H1 (cell line): ENCODE measurements around the gene GRIK4. TPM values are rescaled to one million over a fixed set of nuclear protein-coding genes. Genes with fewer than 3 reads are reported as not detected.

ENCODE experiments used
- CTCF ChIA-PET: fragments of 300-600 bp; sonication (Branson Sonifier 250); formaldehyde crosslinking; loops from one replicate; lab custom pipeline; 2021; ENCODE audit not compliant: partially characterized antibody; lab: Charles Lee
- POLR2A ChIA-PET: fragments of 300-600 bp; sonication (Branson Sonifier 250); formaldehyde crosslinking; loops from one replicate; lab custom pipeline; 2021; ENCODE audit warnings: inconsistent platforms; ENCODE audit not compliant: partially characterized antibody; lab: Charles Lee
- DNase-seq, 2 experiments: peaks; one replicate each; pipeline versions ENCODE4 v3.0.0 to v3.0.0-alpha.2; 2010 to 2022; ENCODE audit warnings: low spot score in 2 of 2, low read depth in 1 of 2, mixed read lengths in 1 of 2
- FAIRE-seq: peaks from 2 replicates; lab custom pipeline; 2011; peaks lifted over from hg19 to GRCh38; lab: Jason Lieb, UNC
- H2AFZ ChIP-seq: 2 replicates; pipeline ENCODE4 v1.8.1; 2012; ENCODE audit warnings: low read length, inconsistent platforms
- H2AK5ac ChIP-seq: 2 replicates; pipeline ENCODE4 v1.6.1; 2013; ENCODE audit warnings: low read depth, low read length
- H2BK120ac ChIP-seq: replicated peaks from 2 replicates; pipeline ENCODE3; 2013; ENCODE audit warnings: low read depth, low read length, inconsistent platforms
- H2BK12ac ChIP-seq: 2 replicates; pipeline ENCODE4 v1.6.1; 2013; ENCODE audit warnings: low read depth, low read length
- H2BK15ac ChIP-seq: 2 replicates; pipeline ENCODE4 v1.6.1; 2013; ENCODE audit warnings: low read length
- H2BK20ac ChIP-seq: 2 replicates; pipeline ENCODE4 v1.6.1; 2013; ENCODE audit warnings: low read length
- H2BK5ac ChIP-seq: 2 replicates; pipeline ENCODE4 v1.6.1; 2013; ENCODE audit warnings: low read depth, low read length
- H3K14ac ChIP-seq: 2 replicates; pipeline ENCODE4 v1.6.1; 2013; ENCODE audit warnings: inconsistent platforms; ENCODE audit not compliant: insufficient read length
- H3K18ac ChIP-seq: 2 replicates; pipeline ENCODE4 v1.6.1; 2013; ENCODE audit warnings: low read length; ENCODE audit errors: extremely low read depth
- H3K23ac ChIP-seq: 2 replicates; pipeline ENCODE4 v1.6.1; 2013; ENCODE audit warnings: inconsistent platforms; ENCODE audit not compliant: insufficient read length
- H3K23me2 ChIP-seq: 2 replicates; pipeline ENCODE4 v1.6.1; 2013; ENCODE audit warnings: low read depth, low read length
- H3K27ac ChIP-seq: 2 replicates; pipeline ENCODE4 v1.6.1; 2011; ENCODE audit warnings: low read depth, low read length, inconsistent platforms
- H3K27me3 ChIP-seq, 4 experiments: replicated peaks in 1 of 4; 1 replicate in 1 of 4; 2 replicates in 3 of 4; pipeline versions ENCODE4 v1.6.1 to v1.8.1; 2011 to 2013; ENCODE audit warnings: low read length in 3 of 4, mild to moderate bottlenecking in 3 of 4, inconsistent platforms in 2 of 4, mixed read lengths in 2 of 4, moderate library complexity in 1 of 4; ENCODE audit not compliant: control insufficient read depth in 3 of 4, insufficient read depth in 3 of 4; ENCODE audit errors: extremely low read depth in 1 of 4
- H3K36me3 ChIP-seq, 4 experiments: 2 replicates each; pipeline versions ENCODE4 v1.6.1 to v1.8.1; 2011 to 2013; ENCODE audit warnings: mild to moderate bottlenecking in 4 of 4, low read length in 3 of 4, moderate library complexity in 2 of 4, control low read depth in 1 of 4, inconsistent platforms in 1 of 4; ENCODE audit not compliant: insufficient read depth in 4 of 4, control insufficient read depth in 2 of 4
- H3K4ac ChIP-seq: replicated peaks from 2 replicates; pipeline ENCODE3; 2013; ENCODE audit warnings: low read length, low read depth, mixed read lengths, inconsistent platforms; ENCODE audit not compliant: insufficient read length
- H3K4me1 ChIP-seq, 4 experiments: replicated peaks in 1 of 4; 1 replicate in 1 of 4; 2 replicates in 3 of 4; pipeline versions ENCODE4 v1.6.1 to v1.8.1; 2011 to 2013; ENCODE audit warnings: low read length in 3 of 4, inconsistent platforms in 2 of 4, mixed read lengths in 1 of 4; ENCODE audit not compliant: insufficient read depth in 4 of 4, control insufficient read depth in 3 of 4
- H3K4me2 ChIP-seq, 2 experiments: 2 replicates each; pipeline versions ENCODE4 v1.6.1 to v1.8.1; 2011 to 2013; ENCODE audit warnings: low read depth in 2 of 2, low read length in 2 of 2, control low read depth in 1 of 2, inconsistent platforms in 1 of 2, mild to moderate bottlenecking in 1 of 2; ENCODE audit not compliant: insufficient read depth in 1 of 2
- H3K4me3 ChIP-seq, 4 experiments: fragments of 200-600, 300-600 bp in 1 of 4; sonication (generic), shearing (Covaris generic), sonication (Bioruptor Twin) in 1 of 4; 2 replicates each; pipeline versions ENCODE4 v1.5.1 to v1.8.1; 2011 to 2016; ENCODE audit warnings: low read length in 4 of 4, low read depth in 3 of 4, control low read depth in 2 of 4, inconsistent platforms in 2 of 4, mild to moderate bottlenecking in 2 of 4, mixed read lengths in 1 of 4, moderate library complexity in 1 of 4; ENCODE audit not compliant: insufficient read depth in 2 of 4; ENCODE audit errors: extremely low read depth in 1 of 4
- H3K56ac ChIP-seq: replicated peaks from 2 replicates; pipeline ENCODE3; 2013; ENCODE audit warnings: low read depth, mild to moderate bottlenecking, mixed read lengths, low read length, inconsistent platforms; ENCODE audit not compliant: insufficient read length
- H3K79me1 ChIP-seq: 2 replicates; pipeline ENCODE4 v1.6.1; 2013; ENCODE audit warnings: low read depth, low read length, control low read depth
- H3K79me2 ChIP-seq, 2 experiments: 2 replicates each; pipeline versions ENCODE4 v1.6.1 to v1.8.1; 2012 to 2013; ENCODE audit warnings: low read length in 2 of 2, mild to moderate bottlenecking in 2 of 2, inconsistent platforms in 1 of 2; ENCODE audit not compliant: insufficient read depth in 2 of 2, control insufficient read depth in 1 of 2
- H3K9ac ChIP-seq, 4 experiments: replicated peaks in 1 of 4; 1 replicate in 1 of 4; 2 replicates in 3 of 4; pipeline versions ENCODE4 v1.6.1 to v1.8.1; 2011 to 2013; ENCODE audit warnings: low read depth in 3 of 4, low read length in 3 of 4, control low read depth in 2 of 4, mild to moderate bottlenecking in 2 of 4, moderate library complexity in 2 of 4, inconsistent platforms in 1 of 4; ENCODE audit errors: extremely low read depth in 1 of 4
- H3K9me3 ChIP-seq, 2 experiments: 2 replicates each; pipeline versions ENCODE4 v1.6.1 to v1.8.1; 2012 to 2013; ENCODE audit warnings: mild to moderate bottlenecking in 2 of 2, moderate library complexity in 2 of 2, control low read depth in 1 of 2, inconsistent platforms in 1 of 2, low read depth in 1 of 2, low read length in 1 of 2, mixed read lengths in 1 of 2; ENCODE audit not compliant: insufficient read depth in 2 of 2
- H4K20me1 ChIP-seq, 2 experiments: replicated peaks in 1 of 2; 2 replicates each; pipeline versions ENCODE3 to v1.8.1; 2011 to 2013; ENCODE audit warnings: inconsistent platforms in 2 of 2, low read length in 2 of 2, mild to moderate bottlenecking in 1 of 2; ENCODE audit not compliant: insufficient read depth in 2 of 2, control insufficient read depth in 1 of 2
- H4K5ac ChIP-seq: 2 replicates; pipeline ENCODE4 v1.6.1; 2013; ENCODE audit warnings: low read length, low read depth, mixed read lengths, inconsistent platforms; ENCODE audit not compliant: insufficient read length
- H4K8ac ChIP-seq: 2 replicates; pipeline ENCODE4 v1.8.0; 2013; ENCODE audit warnings: mild to moderate bottlenecking, moderate library complexity, low read length, inconsistent platforms; ENCODE audit not compliant: insufficient read depth; ENCODE audit errors: extremely low read depth
- H4K91ac ChIP-seq: replicated peaks from 2 replicates; pipeline ENCODE3; 2013; ENCODE audit warnings: low read length, mixed read lengths, inconsistent platforms; ENCODE audit not compliant: insufficient read length
- CTCF ChIP-seq, 3 experiments: IDR thresholded peaks; 1 replicate in 2 of 3; 2 replicates in 1 of 3; pipeline versions ENCODE4 v1.5.1 to v1.6.1; 2011; ENCODE audit warnings: low read length in 3 of 3, mild to moderate bottlenecking in 3 of 3, inconsistent platforms in 2 of 3, low read depth in 1 of 3, moderate library complexity in 1 of 3; ENCODE audit not compliant: insufficient read depth in 1 of 3; ENCODE audit errors: control extremely low read depth in 1 of 3
- PHF8 ChIP-seq: fragments of 200-600 bp; sonication (generic); conservative IDR thresholded peaks from 2 replicates; pipeline ENCODE4 v1.7.1; 2012; ENCODE audit warnings: low read depth, mild to moderate bottlenecking, inconsistent platforms, low read length, moderate library complexity
- RAD21 ChIP-seq, 2 experiments: IDR thresholded peaks in 1 of 2; conservative IDR thresholded peaks in 1 of 2; 2 replicates each; pipeline ENCODE4 v1.6.1; 2011; ENCODE audit warnings: low read depth in 2 of 2, low read length in 2 of 2, improper control_type of control experiment in 1 of 2, inconsistent platforms in 1 of 2, mild to moderate bottlenecking in 1 of 2, moderate library complexity in 1 of 2
- WGBS, 2 experiments: shearing (Covaris generic) in 1 of 2; methylation state at CpG; one replicate each; pipeline versions ENCODE4 v1.1.6 to v1.1.7; 2013 to 2015; ENCODE audit warnings: low lambda C conversion rate in 2 of 2, mixed read lengths in 2 of 2, inconsistent platforms in 1 of 2, low coverage in 1 of 2, missing lambda C conversion rate in 1 of 2; ENCODE audit not compliant: insufficient replicate concordance in 2 of 2, insufficient coverage in 1 of 2, insufficient read length in 1 of 2; ENCODE audit errors: extremely low coverage in 1 of 2, missing lambda C conversion rate in 1 of 2; 5-methylcytosine and 5-hydroxymethylcytosine counted together
- polyA plus RNA-seq, 7 experiments: library from polyadenylated mRNA; depleted of rRNA in 3 of 7; stranded (reverse) in 5 of 7; unstranded in 2 of 7; fragments of >200 nt in 5 of 7; fragments of 200-250 nt in 2 of 7; gene quantifications; 1 replicate in 5 of 7; 2 replicates in 1 of 7; 4 replicates in 1 of 7; pipeline versions ENCODE4 v1.2.1 to v1.2.3, GENCODE V29; 2011 to 2013; ENCODE audit warnings: missing spikeins in 2 of 7, mixed read lengths in 2 of 7
- total RNA-seq: library from RNA; stranded (reverse); fragmentation: NEBNext Ultra II Directional; extraction: Animal tissue kit (Norgen Biotek cat#: 25700); gene quantifications from 2 replicates; pipeline ENCODE4 v1.2.1, GENCODE V29; 2021

The GRIK4 gene
- total and polyA plus RNA-seq, 2 of the 8 experiments (the other 6 are each of a cell fraction or from before 2014, with no cell fraction given), result 1.2 to 2.9 TPM

GRCh38 chr11:120756931-120757330 lies 245.4 kb downstream of the GRIK4 start:
- no peaks in the 10 kb centered on the region for H3K23me2 ChIP-seq
- no peaks in the 10 kb centered on the region for H3K36me3 ChIP-seq
- WGBS, 2 experiments, result 88% methylated on average over 3 of the region's 3 CpGs; no CpG with 5 or more reads in 1 of the 2 experiments
- no peak overlapping the region for H3K18ac ChIP-seq
- no peak overlapping the region for H3K23ac ChIP-seq
- H3K27ac ChIP-seq, result no peak overlapping the region
- no peaks in the 10 kb centered on the region for H3K79me2 ChIP-seq
- no peak overlapping the region for H3K4me2 ChIP-seq
- ChIA-PET CTCF (interaction anchor here (0.7 to 4.8 kb wide), 23 partner anchors 9 to 268 kb away, joined by 3 to 21 read pairs (median 3); no protein-coding TSS in a partner anchor), POLR2A (interaction anchor here (1.2 kb wide), 1 partner anchor 15 kb away, joined by 4 read pairs; no protein-coding TSS in a partner anchor)
- no peak overlapping the region for H3K4me3 ChIP-seq
- H3K4ac ChIP-seq, result no peak overlapping the region
- no peak for DNase-seq
- peaks cover 0 to 5% (median 3%) of the 10 kb centered on the region in 4 experiments; a peak in 3 of 7 replicates for H3K4me1 ChIP-seq
- H3K27me3 ChIP-seq, result peaks cover 0 to under 1% (median 0%) of the 10 kb centered on the region in 4 experiments; a peak in 1 of 7 replicates
- H4K91ac ChIP-seq, result no peak overlapping the region
- TF ChIP-seq CTCF (IDR thresholded peaks at IDR 0.05; ENCODE audit: control extremely low read depth in 1 of 3, insufficient read depth in 1 of 3, low read depth in 1 of 3, low read length in 3 of 3) (peak; percentile 41 to 70 (median 52)), PHF8 (no peak), RAD21 (IDR thresholded peaks at IDR 0.05 in 1 of 2, conservative IDR thresholded peaks at IDR 0.05 in 1 of 2; ENCODE audit: low read depth in 2 of 2, low read length in 2 of 2) (peak; percentile 58 to 77)
- no peaks in the 10 kb centered on the region for H3K9me3 ChIP-seq
- H2BK12ac ChIP-seq, result no peak overlapping the region
- no peak overlapping the region for H2AFZ ChIP-seq
- no peaks in the 10 kb centered on the region for H4K20me1 ChIP-seq
- H2AK5ac ChIP-seq, result no peak overlapping the region
- no peak for FAIRE-seq
- H2BK15ac ChIP-seq, result no peak overlapping the region
- no peak overlapping the region for H3K56ac ChIP-seq
- no peak overlapping the region; the same call in 1 of the 2 replicates for H4K8ac ChIP-seq
- H3K79me1 ChIP-seq, result no peaks in the 10 kb centered on the region
- no peak overlapping the region for H2BK20ac ChIP-seq
- H2BK5ac ChIP-seq, result no peak overlapping the region
- H3K9ac ChIP-seq, result no peak overlapping the region
- H3K14ac ChIP-seq, result no peak overlapping the region
- no peak overlapping the region for H2BK120ac ChIP-seq
- no peak overlapping the region for H4K5ac ChIP-seq
